Stimulated activated CD8-positive, alpha-beta memory T cell treated with anti-CD3 and anti-CD28 coated beads, Interleukin-12 subunit alpha, Interleukin-12 subunit beta, amount 100 ng/mL, for 4 hours (primary cell): ENCODE data around the gene LRRC4B.

Experiments used
- DNase-seq: peaks from one replicate; pipeline ENCODE4 v3.0.0-alpha.2; 2020; ENCODE audit warnings: low read depth

LRRC4B gene

GRCh38 chr19:50522881-50523280 lies 45.4 kb downstream of the LRRC4B start:
- no peak for DNase-seq

GRCh38 chr19:50520822-50521465 lies 47.3 kb downstream of the LRRC4B start:
- DNase-seq: no peak

- DNase-seq: no peak
Observed at GRCh38 chr19:50519006-50519575, 49.1 kb downstream of the LRRC4B start.

- no peak for DNase-seq
Observed at GRCh38 chr19:50518091-50519005, 49.9 kb downstream of the LRRC4B start.

- no peak for DNase-seq
Observed at GRCh38 chr19:50517704-50518075, 50.5 kb downstream of the LRRC4B start.

GRCh38 chr19:50516964-50517703 lies 51.1 kb downstream of the LRRC4B start:
- no peak for DNase-seq

GRCh38 chr19:50516456-50516855 lies 51.8 kb downstream of the LRRC4B start:
- no peak for DNase-seq

GRCh38 chr19:50515168-50515561 lies 53.1 kb downstream of the LRRC4B start:
- no peak for DNase-seq

GRCh38 chr19:50514346-50515167 lies 53.7 kb downstream of the LRRC4B start:
- no peak for DNase-seq

- DNase-seq: no peak
Observed at GRCh38 chr19:50513746-50514345, 54.4 kb downstream of the LRRC4B start, which contains the start of gene ASPDH. Gene ASPDH (minus strand): TSS chr19:50513913. CDS start chr19:50513823, 90 bp downstream.

GRCh38 chr19:50512999-50513745 lies 55.1 kb downstream of the LRRC4B start:
- DNase-seq: no peak

GRCh38 chr19:50512112-50512998 lies 55.9 kb downstream of the LRRC4B start:
- DNase-seq: no peak

- DNase-seq: peak; percentile 96
Observed at GRCh38 chr19:50511069-50511822, 57.0 kb downstream of the LRRC4B start, which contains the start of gene JOSD2. Gene JOSD2 (minus strand): TSS chr19:50511191. CDS start chr19:50510431, 760 bp downstream.

GRCh38 chr19:50510700-50511068 lies 57.6 kb downstream of the LRRC4B start:
- no peak for DNase-seq

GRCh38 chr19:50510121-50510670 lies 58.0 kb downstream of the LRRC4B start:
- no peak for DNase-seq

- DNase-seq: no peak
Observed at GRCh38 chr19:50509366-50509765, 58.9 kb downstream of the LRRC4B start.

GRCh38 chr19:50508843-50509190 lies 59.4 kb downstream of the LRRC4B start:
- DNase-seq: no peak

GRCh38 chr19:50507376-50507775 lies 60.9 kb downstream of the LRRC4B start:
- no peak for DNase-seq
